ENCODE data around the gene TMEFF2.

- TF ChIP-seq, protein P1, sequence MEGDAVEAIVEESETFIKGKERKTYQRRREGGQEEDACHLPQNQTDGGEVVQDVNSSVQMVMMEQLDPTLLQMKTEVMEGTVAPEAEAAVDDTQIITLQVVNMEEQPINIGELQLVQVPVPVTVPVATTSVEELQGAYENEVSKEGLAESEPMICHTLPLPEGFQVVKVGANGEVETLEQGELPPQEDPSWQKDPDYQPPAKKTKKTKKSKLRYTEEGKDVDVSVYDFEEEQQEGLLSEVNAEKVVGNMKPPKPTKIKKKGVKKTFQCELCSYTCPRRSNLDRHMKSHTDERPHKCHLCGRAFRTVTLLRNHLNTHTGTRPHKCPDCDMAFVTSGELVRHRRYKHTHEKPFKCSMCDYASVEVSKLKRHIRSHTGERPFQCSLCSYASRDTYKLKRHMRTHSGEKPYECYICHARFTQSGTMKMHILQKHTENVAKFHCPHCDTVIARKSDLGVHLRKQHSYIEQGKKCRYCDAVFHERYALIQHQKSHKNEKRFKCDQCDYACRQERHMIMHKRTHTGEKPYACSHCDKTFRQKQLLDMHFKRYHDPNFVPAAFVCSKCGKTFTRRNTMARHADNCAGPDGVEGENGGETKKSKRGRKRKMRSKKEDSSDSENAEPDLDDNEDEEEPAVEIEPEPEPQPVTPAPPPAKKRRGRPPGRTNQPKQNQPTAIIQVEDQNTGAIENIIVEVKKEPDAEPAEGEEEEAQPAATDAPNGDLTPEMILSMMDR (IDR thresholded peaks at IDR 0.05), result peak; percentile 43
- no peak for TF ChIP-seq ZFX (IDR thresholded peaks at IDR 0.05; ENCODE audit: borderline replicate concordance)
Observed at GRCh38 chr2:192194866-192195547, at the start of gene TMEFF2.

Measured in 22Rv1 (cell line).